Breast epithelium (tissue), 3 donors: ENCODE measurements around the gene GLI3.

Experiments
- POLR2AphosphoS5 ChIP-seq, 3 donors: sonication (generic); formaldehyde crosslinking; IDR thresholded peaks; one replicate each; pipeline ENCODE4 v1.6.1; 2017; ENCODE audit warnings: antibody characterized with exemption in 3 of 3
- TF ChIP-seq, protein P1 (sequence below), 3 donors: fragments of 450-650 bp; IDR thresholded peaks; one replicate each; pipeline ENCODE4 v1.5.1; 2016 to 2017; ENCODE audit warnings: antibody characterized with exemption in 3 of 3, mild to moderate bottlenecking in 3 of 3, moderate library complexity in 3 of 3

- no peak for TF ChIP-seq POLR2AphosphoS5 (IDR thresholded peaks at IDR 0.05)
- TF ChIP-seq, protein P1, sequence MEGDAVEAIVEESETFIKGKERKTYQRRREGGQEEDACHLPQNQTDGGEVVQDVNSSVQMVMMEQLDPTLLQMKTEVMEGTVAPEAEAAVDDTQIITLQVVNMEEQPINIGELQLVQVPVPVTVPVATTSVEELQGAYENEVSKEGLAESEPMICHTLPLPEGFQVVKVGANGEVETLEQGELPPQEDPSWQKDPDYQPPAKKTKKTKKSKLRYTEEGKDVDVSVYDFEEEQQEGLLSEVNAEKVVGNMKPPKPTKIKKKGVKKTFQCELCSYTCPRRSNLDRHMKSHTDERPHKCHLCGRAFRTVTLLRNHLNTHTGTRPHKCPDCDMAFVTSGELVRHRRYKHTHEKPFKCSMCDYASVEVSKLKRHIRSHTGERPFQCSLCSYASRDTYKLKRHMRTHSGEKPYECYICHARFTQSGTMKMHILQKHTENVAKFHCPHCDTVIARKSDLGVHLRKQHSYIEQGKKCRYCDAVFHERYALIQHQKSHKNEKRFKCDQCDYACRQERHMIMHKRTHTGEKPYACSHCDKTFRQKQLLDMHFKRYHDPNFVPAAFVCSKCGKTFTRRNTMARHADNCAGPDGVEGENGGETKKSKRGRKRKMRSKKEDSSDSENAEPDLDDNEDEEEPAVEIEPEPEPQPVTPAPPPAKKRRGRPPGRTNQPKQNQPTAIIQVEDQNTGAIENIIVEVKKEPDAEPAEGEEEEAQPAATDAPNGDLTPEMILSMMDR (IDR thresholded peaks at IDR 0.05), result no peak
Measured at GRCh38 chr7:42081671-42082070, 155.3 kb downstream of the GLI3 start.
